ENCODE data around the gene TMEM33. TPM values are rescaled to one million over a fixed set of nuclear protein-coding genes. Genes with fewer than 3 reads are reported as not detected.

Gene TMEM33
- total RNA-seq, 4 donors from 2014 or later: 30.9 to 61.1 (median 47.8) TPM

- TF ChIP-seq CTCF (IDR thresholded peaks at IDR 0.05): no peak
- TF ChIP-seq POLR2A (IDR thresholded peaks at IDR 0.05): no peak
- intact Hi-C loops (cut with DNase I; ENCODE audit: low total_unique reads): loop anchor here (10.0 kb wide), 1 partner anchor 55 kb away; the partner anchor contains the start of gene DCAF4L1
- H3K4me1 ChIP-seq: no peaks in the 10 kb centered on the region
- DNase-seq: no peak
- H3K9me3 ChIP-seq: no peaks in the 10 kb centered on the region
- H3K27me3 ChIP-seq: no peaks in the 10 kb centered on the region
- no peak overlapping the region for H3K27ac ChIP-seq
- H3K36me3 ChIP-seq: no peaks in the 10 kb centered on the region
- no peak overlapping the region for H3K4me3 ChIP-seq
These were observed 4.9 kb upstream of the TMEM33 start for GRCh38 chr4:41930139-41930831.

- intact Hi-C loops (cut with DNase I; ENCODE audit: low total_unique reads): loop anchor here (10.0 kb wide), 1 partner anchor 52 kb away; the partner anchor contains the start of gene DCAF4L1
- TF ChIP-seq POLR2A (IDR thresholded peaks at IDR 0.05) (no peak), CTCF (IDR thresholded peaks at IDR 0.05) (no peak)
- Histone ChIP-seq H3K4me3 (no peak overlapping the region), H3K36me3 (no peaks in the 10 kb centered on the region), H3K27ac (no peak overlapping the region), H3K4me1 (peaks cover 0 to 12% of the 10 kb centered on the region in 2 donors), H3K27me3 (no peaks in the 10 kb centered on the region), H3K9me3 (no peaks in the 10 kb centered on the region)
- no peak for DNase-seq
These were observed 2.2 kb upstream of the TMEM33 start for GRCh38 chr4:41932988-41933387.

- Histone ChIP-seq H3K27ac (no peak overlapping the region), H3K4me3 (no peak overlapping the region), H3K9me3 (no peaks in the 10 kb centered on the region), H3K27me3 (no peaks in the 10 kb centered on the region), H3K36me3 (no peaks in the 10 kb centered on the region), H3K4me1 (peaks cover 0 to 12% of the 10 kb centered on the region in 2 donors)
- intact Hi-C loops (cut with DNase I; ENCODE audit: low total_unique reads): loop anchor here (10.0 kb wide), 1 partner anchor 51 kb away; the partner anchor contains the start of gene DCAF4L1
- no peak for DNase-seq
- TF ChIP-seq POLR2A (IDR thresholded peaks at IDR 0.05): no peak
- TF ChIP-seq CTCF (IDR thresholded peaks at IDR 0.05): no peak
These were observed 1.2 kb upstream of the TMEM33 start for GRCh38 chr4:41933997-41934503.

- Histone ChIP-seq H3K4me3 (peak overlapping the region; percentile 66 to 88), H3K27ac (peak overlapping the region in 1 of 2 donors; percentile 24), H3K4me1 (peaks cover 0 to 12% of the 10 kb centered on the region in 2 donors), H3K36me3 (no peaks in the 10 kb centered on the region), H3K27me3 (no peaks in the 10 kb centered on the region), H3K9me3 (no peaks in the 10 kb centered on the region)
- DNase-seq: no peak
- no peak for TF ChIP-seq POLR2A (IDR thresholded peaks at IDR 0.05)
- no peak for TF ChIP-seq CTCF (IDR thresholded peaks at IDR 0.05)
- intact Hi-C loops (cut with DNase I; ENCODE audit: low total_unique reads): loop anchor here (10.0 kb wide), 1 partner anchor 50 kb away; the partner anchor contains the start of gene DCAF4L1
These were observed 722 bp upstream of the TMEM33 start for GRCh38 chr4:41934514-41934900.

- peaks cover 0 to 12% of the 10 kb centered on the region in 2 donors for H3K4me1 ChIP-seq
- TF ChIP-seq CTCF (IDR thresholded peaks at IDR 0.05): no peak
- no peak for TF ChIP-seq POLR2A (IDR thresholded peaks at IDR 0.05)
- intact Hi-C loops (cut with DNase I; ENCODE audit: low total_unique reads): loop anchor here (10.0 kb wide), 1 partner anchor 49 kb away; the partner anchor contains the start of gene DCAF4L1
- H3K4me3 ChIP-seq: peak overlapping the region; percentile 66 to 88
- DNase-seq: no peak
- no peaks in the 10 kb centered on the region for H3K9me3 ChIP-seq
- no peaks in the 10 kb centered on the region for H3K27me3 ChIP-seq
- peak overlapping the region; percentile 24 to 76 for H3K27ac ChIP-seq
- no peaks in the 10 kb centered on the region for H3K36me3 ChIP-seq
These were observed 408 bp downstream of the TMEM33 start for GRCh38 chr4:41935652-41936021.
